NCI-H1105 treated with DMSO at 0.1 percent for 48 hours (cell line): Measurements from ENCODE around the gene SPRY1.

Source experiments
- DNase-seq: peaks from one replicate; lab custom pipeline; 2025; lab: John Stamatoyannopoulos, UW

Gene SPRY1

GRCh38 chr4:123379392-123379791 lies 17.2 kb upstream of the SPRY1 start:
- DNase-seq = no peak

GRCh38 chr4:123380728-123381716 lies 15.6 kb upstream of the SPRY1 start:
- no peak for DNase-seq

GRCh38 chr4:123381996-123382395 lies 14.6 kb upstream of the SPRY1 start:
- DNase-seq = no peak

GRCh38 chr4:123383566-123383965 lies 13.0 kb upstream of the SPRY1 start:
- DNase-seq = no peak

GRCh38 chr4:123386609-123387008 lies 10.0 kb upstream of the SPRY1 start:
- no peak for DNase-seq

- peak; percentile 14 for DNase-seq
Observed at GRCh38 chr4:123390846-123391456, 5.6 kb upstream of the SPRY1 start.

GRCh38 chr4:123393721-123394120 lies 2.9 kb upstream of the SPRY1 start:
- no peak for DNase-seq

- DNase-seq = peak; percentile 23
Observed at GRCh38 chr4:123397144-123398065, 810 bp downstream of the SPRY1 start.

GRCh38 chr4:123398066-123398852 lies 1.7 kb downstream of the SPRY1 start:
- DNase-seq = peak; percentile 25

GRCh38 chr4:123398853-123399626 lies 2.4 kb downstream of the SPRY1 start:
- no peak for DNase-seq

- no peak for DNase-seq
Observed at GRCh38 chr4:123399627-123400358, 3.2 kb downstream of the SPRY1 start.

- DNase-seq = no peak
Observed at GRCh38 chr4:123401271-123402120, 4.9 kb downstream of the SPRY1 start.

- no peak for DNase-seq
Observed at GRCh38 chr4:123402121-123402465, 5.5 kb downstream of the SPRY1 start.

- no peak for DNase-seq
Observed at GRCh38 chr4:123403080-123403604, 6.5 kb downstream of the SPRY1 start.

- DNase-seq = no peak
Observed at GRCh38 chr4:123404533-123404932, 7.9 kb downstream of the SPRY1 start.

GRCh38 chr4:123405267-123405865 lies 8.8 kb downstream of the SPRY1 start:
- no peak for DNase-seq

- no peak for DNase-seq
Observed at GRCh38 chr4:123406872-123407271, 10.3 kb downstream of the SPRY1 start.

GRCh38 chr4:123408471-123409084 lies 12.0 kb downstream of the SPRY1 start:
- no peak for DNase-seq
